AG04450 (cell line): ENCODE measurements around the gene VAV3. TPM values are rescaled to one million over a fixed set of nuclear protein-coding genes. Genes with fewer than 3 reads are reported as not detected.

Experiments used
- CTCF ChIA-PET: fragments of 300-600, 350-600 bp; formaldehyde crosslinking; extraction: SDS; loops from one replicate; lab custom pipeline; 2022; ENCODE audit warnings: antibody characterized with exemption, inconsistent platforms; lab: Charles Lee
- POLR2A ChIA-PET: fragments of 350-600 bp; formaldehyde crosslinking; extraction: SDS; loops from one replicate; lab custom pipeline; 2021; ENCODE audit warnings: antibody characterized with exemption, inconsistent platforms; lab: Yijun Ruan, JAX
- DNase-seq: peaks from one replicate; pipeline ENCODE4 v3.0.0-alpha.2; 2011; ENCODE audit warnings: low read depth, low spot score
- H3K27ac ChIP-seq: one replicate; pipeline ENCODE4 v1.5.1; 2012; ENCODE audit warnings: low read depth, low read length, control low read depth
- H3K27me3 ChIP-seq: one replicate; pipeline ENCODE4 v1.6.0; 2012; ENCODE audit warnings: low read length; ENCODE audit not compliant: control insufficient read depth, insufficient read depth
- H3K4me3 ChIP-seq: 2 replicates; pipeline ENCODE4 v1.5.1; 2011; ENCODE audit warnings: mild to moderate bottlenecking, low read depth, low read length, control low read depth
- H3K9me3 ChIP-seq: 2 replicates; pipeline ENCODE4 v1.5.1; 2012; ENCODE audit warnings: low read length; ENCODE audit not compliant: control insufficient read depth, insufficient read depth
- CTCF ChIP-seq: IDR thresholded peaks from 2 replicates; pipeline ENCODE4 v1.5.1; 2011; ENCODE audit warnings: low read depth, low read length, control low read depth, inconsistent platforms
- polyA plus RNA-seq: library from polyadenylated mRNA; depleted of rRNA; stranded (reverse); fragments of >200 nt; gene quantifications from 2 replicates; pipeline ENCODE4 v1.2.3, GENCODE V29; 2011

Gene VAV3
- polyA plus RNA-seq, 1 experiment = 0.02 TPM

GRCh38 chr1:107526524-107527198 is 438.3 kb downstream of the VAV3 start:
- CTCF ChIA-PET = no interaction called here
- H3K9me3 ChIP-seq = no peaks in the 10 kb centered on the region
- no peak overlapping the region for H3K27ac ChIP-seq
- no peak for DNase-seq
- POLR2A ChIA-PET = no interaction called here
- no peak for TF ChIP-seq CTCF
- no peaks in the 10 kb centered on the region for H3K27me3 ChIP-seq
- H3K4me3 ChIP-seq = no peak overlapping the region

GRCh38 chr1:107525961-107526360 is 439.0 kb downstream of the VAV3 start:
- POLR2A ChIA-PET = no interaction called here
- H3K9me3 ChIP-seq = no peaks in the 10 kb centered on the region
- no peak overlapping the region for H3K27ac ChIP-seq
- no peak overlapping the region for H3K4me3 ChIP-seq
- TF ChIP-seq CTCF = no peak
- CTCF ChIA-PET = no interaction called here
- no peak for DNase-seq
- H3K27me3 ChIP-seq = no peaks in the 10 kb centered on the region

GRCh38 chr1:107525145-107525544 is 439.8 kb downstream of the VAV3 start:
- Histone ChIP-seq H3K27ac (no peak overlapping the region), H3K27me3 (no peaks in the 10 kb centered on the region), H3K4me3 (no peak overlapping the region), H3K9me3 (no peaks in the 10 kb centered on the region)
- CTCF ChIA-PET = no interaction called here
- TF ChIP-seq CTCF = no peak
- no peak for DNase-seq
- POLR2A ChIA-PET = no interaction called here

GRCh38 chr1:107524301-107524700 is 440.7 kb downstream of the VAV3 start:
- Histone ChIP-seq H3K4me3 (no peak overlapping the region), H3K27ac (no peak overlapping the region), H3K9me3 (no peaks in the 10 kb centered on the region), H3K27me3 (no peaks in the 10 kb centered on the region)
- DNase-seq = no peak
- POLR2A ChIA-PET = no interaction called here
- CTCF ChIA-PET = no interaction called here
- TF ChIP-seq CTCF = no peak

GRCh38 chr1:107523736-107524135 is 441.2 kb downstream of the VAV3 start:
- Histone ChIP-seq H3K27ac (no peak overlapping the region), H3K27me3 (no peaks in the 10 kb centered on the region), H3K4me3 (no peak overlapping the region), H3K9me3 (no peaks in the 10 kb centered on the region)
- CTCF ChIA-PET = no interaction called here
- POLR2A ChIA-PET = no interaction called here
- no peak for DNase-seq
- TF ChIP-seq CTCF = no peak
